HS-5 (cell line): ENCODE data around the gene B4GALNT4.
"Not testable (repeated sequence)": the region's sequence is repeated elsewhere in the genome, so short reads cannot be mapped to it uniquely, and the experiment has no call there.

Source experiments
- DNase-seq: peaks from one replicate; pipeline ENCODE4 v3.0.0-alpha.2; 2012; ENCODE audit warnings: low read depth

B4GALNT4 gene

DNA sequence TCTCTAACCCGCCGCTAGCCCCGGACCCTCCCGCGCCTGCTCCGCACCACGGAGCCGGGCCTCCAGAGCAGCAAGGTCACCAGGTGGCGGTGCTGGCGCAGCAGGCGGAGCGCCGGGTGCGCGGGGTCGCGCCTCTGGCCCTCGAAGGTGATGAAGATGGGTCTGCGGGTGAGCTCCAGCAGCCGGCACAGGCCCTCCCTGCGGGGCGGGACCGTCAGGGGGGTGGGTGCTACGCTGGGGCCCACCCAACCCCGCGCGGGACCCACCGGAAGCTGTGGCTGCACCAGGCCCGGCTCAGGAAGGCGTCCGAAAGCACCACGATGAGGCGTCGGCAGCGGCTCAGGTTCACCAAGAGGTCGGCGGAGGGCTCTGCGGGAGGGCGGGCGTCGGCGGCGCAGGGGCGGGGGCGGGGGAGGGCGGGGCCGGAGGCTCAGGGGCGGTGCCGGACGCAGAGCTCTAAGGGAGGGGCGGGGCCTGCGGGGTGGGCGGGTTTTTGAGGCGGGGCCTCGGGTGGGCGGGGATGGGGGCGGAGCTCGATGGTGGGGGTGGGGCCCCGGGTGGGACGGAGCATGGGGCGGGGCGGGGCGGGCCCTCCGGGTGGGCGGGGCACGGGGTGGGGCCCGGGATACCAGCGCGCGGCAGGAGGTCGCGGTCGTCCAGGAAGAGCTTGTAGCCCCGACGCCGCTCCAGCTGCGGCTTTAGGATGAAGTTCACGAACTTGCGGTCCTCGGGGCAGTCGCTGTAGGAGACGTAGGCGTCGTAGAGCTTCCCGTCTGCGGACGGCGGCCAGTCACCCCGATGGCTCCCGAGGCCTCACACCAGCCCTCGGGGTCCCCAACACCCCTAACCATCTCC is 37.7 kb downstream of the B4GALNT4 start:
- DNase-seq = no peak

- no peak for DNase-seq
Observed at GRCh38 chr11:407651-408123, 38.4 kb downstream of the B4GALNT4 start.

DNA sequence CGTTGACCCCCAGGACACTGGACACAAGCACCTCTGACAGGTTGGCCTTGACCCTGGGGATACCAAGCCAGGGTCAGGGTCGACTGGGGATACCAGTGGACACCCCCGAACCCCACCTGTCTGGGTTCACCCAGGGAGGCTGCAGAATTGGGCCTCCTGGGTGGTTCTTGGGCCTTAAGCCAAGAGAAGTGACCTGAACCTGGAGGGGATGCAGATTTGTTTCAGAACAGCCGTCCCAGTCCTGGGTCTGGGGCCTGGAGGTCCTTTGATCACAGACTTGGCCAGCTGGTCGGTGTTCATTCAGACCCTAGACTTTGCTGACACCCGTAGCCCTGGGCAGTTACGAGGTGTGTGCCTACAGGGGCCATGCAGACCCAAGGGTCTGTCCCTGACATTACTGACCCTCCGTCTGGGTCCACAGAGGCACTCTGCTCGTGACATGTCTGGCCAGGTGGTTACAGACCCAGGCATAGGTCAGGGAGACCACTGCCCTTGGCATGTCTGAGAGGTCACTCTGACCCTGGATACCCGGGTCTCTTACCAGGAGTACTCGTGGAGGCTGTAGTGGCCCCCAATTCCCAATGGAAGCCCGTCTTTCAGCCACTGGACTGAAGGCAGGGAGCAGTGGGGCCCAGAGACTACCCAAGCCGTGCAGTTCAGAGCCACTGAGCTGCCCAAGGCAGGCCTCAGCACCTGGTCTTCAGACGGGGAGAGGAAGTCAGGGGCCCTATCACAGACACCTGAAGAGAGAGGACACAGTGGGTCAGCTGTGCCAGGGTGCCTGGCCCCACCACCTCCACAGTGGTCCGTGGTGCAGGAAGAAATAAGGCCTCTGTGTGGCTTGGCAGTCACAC is 39.1 kb downstream of the B4GALNT4 start:
- DNase-seq = no peak

- DNase-seq = no peak
Observed at GRCh38 chr11:409008-409599, 39.8 kb downstream of the B4GALNT4 start.

DNA sequence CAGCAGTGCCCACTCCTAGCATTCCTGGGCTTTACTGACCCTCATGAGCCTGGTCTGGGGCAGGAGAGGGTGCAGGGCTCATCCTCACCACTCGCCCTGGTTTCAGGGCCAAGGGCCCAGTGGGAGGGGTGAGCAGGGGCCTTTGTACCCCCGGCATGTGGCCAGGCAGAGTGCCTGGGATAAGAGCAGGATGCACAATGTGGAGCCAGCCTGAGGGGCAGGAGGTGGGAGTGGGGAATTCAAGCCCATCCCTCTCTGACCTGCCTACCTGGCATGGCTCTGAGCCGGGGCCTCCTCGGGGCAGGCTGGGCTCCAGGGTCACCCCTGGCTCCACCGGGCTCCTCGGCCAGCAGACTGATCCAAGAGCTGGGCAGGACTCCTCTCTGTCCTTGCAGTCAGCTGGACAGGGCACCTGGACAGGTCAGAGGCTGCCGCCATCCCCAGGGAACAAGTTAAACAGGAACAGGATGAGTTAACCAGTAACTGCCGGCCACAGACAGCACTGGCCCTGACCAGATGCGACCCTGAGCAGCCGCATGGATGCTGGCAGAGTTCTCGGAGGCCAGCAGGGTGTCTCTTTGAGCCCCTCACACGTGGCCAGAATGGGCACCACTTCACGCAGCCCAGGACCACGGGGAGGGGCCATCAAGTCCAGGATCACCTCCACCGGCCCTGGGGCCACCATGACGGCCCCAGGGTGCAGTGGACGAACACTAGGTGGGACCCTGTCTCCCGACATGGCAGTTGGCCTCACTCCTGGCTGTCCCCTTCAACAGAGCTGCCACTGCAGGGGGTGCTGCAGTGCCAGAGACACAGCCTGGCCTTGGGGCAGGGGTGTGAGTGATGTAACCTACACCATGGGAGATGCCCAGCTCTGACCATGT is 40.5 kb downstream of the B4GALNT4 start:
- DNase-seq = no peak

GRCh38 chr11:410711-411110 is 41.4 kb downstream of the B4GALNT4 start:
- not testable (repeated sequence) for DNase-seq

DNA sequence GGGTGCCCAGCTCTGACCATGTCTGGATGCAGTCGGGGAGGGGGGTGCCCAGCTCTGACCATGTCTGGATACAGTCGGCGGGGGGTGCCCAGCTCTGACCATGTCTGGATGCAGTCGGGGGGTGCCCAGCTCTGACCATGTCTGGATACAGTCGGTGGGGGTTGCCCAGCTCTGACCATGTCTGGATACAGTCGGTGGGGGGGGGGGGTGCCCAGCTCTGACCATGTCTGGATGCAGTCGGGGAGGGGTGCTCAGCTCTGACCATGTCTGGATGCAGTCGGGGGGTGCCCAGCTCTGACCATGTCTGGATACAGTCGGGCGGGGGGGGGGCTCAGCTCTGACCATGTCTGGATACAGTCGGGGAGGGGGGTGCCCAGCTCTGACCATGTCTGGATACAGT is 42.2 kb downstream of the B4GALNT4 start:
- not testable (repeated sequence) for DNase-seq

- no peak for DNase-seq
Observed at GRCh38 chr11:412641-413119, 43.4 kb downstream of the B4GALNT4 start.

DNA sequence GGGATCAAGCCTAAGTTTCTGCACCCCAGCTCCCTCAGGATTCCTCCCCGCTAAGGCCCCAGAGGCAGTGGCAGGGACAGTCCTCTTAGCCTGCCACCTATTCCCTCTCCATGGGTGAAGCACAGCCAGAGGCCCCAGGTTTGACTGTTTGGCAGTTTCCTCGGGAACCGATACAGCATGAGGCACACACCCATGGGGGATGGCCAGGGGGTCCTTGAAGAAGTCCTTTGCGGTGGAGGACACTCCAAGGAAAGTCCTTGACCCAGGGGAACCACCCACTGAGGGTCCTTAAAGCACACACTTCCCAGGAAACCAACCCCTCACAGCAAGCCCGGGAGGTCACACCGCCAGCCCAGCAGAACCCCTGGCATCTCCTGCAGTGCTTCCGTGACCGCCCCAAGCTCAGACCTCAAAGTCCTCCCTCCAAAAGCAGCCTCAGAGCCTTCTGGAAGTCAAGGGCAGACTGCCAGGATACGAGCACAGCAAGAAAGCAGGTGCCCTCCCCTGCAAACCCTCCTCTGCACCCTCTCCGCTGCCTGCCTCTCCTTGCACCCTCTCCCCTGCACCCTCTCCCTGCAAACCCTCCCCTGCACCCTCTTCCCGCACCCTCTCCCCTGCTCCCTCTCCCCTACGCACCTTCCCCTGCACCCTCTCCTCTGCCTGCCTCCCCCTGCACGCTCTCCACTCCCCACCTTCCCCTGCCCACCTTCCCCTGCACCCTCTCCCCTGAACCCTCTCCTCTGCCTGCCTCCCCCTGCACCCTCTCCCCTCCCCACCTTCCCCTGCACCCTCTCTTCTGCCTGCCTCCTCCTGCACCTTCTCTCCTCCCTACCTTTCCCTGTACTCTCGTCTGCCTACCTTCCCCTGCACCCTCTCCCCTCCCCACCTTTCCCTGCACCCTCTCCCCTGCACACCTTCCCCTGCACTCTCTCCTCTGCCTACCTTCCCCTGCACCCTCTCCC is 44.1 kb downstream of the B4GALNT4 start:
- DNase-seq = no peak

- no peak for DNase-seq
Observed at GRCh38 chr11:414318-414857, 45.1 kb downstream of the B4GALNT4 start.

DNA sequence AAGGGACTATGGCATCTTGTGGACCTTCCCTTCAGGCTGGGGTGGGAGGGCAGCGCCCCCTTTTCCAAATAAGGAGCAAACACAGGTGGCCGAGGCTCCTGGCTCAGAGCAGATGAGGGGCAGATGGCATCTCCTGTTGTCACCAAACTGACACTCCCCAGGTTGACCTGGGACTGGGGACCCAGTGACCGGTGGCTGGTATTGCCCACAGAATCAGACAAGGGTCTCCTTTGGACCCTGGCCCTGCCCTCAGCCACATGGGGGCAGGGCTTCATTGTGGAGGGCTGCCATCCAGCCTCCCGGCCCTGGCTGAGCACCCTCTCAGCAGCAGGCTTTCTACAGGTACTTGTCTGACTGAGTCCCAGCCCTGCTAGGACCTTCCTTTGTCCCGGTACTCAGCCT is 46.3 kb downstream of the B4GALNT4 start:
- no peak for DNase-seq

- no peak for DNase-seq
Observed at GRCh38 chr11:416051-416756, 46.9 kb downstream of the B4GALNT4 start.

DNA sequence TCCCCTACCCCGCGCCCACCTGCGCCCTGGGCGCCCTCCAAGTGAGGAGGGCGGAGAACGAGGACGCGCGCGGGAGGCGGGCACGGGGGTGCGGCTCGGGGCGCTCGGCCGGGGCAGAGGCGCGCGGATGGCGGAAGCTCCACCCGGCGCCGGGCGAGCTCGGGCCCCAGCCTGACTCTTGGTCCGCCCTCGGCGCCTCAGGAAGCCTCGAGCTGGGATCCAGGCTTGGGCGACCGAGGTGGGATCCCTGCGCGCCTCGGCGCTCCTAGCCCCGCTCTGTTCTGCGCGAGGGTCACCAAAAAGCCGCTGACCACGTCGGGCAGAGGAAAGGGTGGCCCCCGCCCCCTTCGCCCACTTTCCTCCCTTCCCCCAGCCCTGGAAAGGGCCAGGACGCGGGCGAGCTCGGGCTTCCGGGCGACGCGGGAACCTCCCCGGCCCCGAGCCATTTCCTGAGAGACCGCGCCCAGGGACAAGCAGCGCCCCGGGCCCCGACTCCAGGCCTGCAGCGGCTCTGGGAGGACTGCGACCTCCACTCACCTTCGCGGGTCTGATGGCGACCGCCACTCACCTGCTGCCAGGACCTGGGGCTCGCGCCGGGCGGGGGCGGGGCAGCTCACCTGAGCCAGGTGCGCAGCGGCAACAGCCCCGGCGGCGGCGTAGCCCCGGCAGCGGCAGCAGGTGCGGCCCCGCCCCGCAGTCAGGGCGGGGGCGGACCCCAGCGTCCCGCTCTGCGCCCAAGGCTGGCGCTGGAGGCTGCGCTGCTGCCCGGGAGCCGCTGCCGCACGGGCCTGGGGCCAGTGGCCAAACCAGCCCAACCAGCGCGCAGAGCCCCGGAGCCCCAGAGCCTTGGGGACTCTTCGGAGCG is 47.7 kb downstream of the B4GALNT4 start:
- no peak for DNase-seq

GRCh38 chr11:417652-418342 is 48.5 kb downstream of the B4GALNT4 start:
- DNase-seq = no peak

DNA sequence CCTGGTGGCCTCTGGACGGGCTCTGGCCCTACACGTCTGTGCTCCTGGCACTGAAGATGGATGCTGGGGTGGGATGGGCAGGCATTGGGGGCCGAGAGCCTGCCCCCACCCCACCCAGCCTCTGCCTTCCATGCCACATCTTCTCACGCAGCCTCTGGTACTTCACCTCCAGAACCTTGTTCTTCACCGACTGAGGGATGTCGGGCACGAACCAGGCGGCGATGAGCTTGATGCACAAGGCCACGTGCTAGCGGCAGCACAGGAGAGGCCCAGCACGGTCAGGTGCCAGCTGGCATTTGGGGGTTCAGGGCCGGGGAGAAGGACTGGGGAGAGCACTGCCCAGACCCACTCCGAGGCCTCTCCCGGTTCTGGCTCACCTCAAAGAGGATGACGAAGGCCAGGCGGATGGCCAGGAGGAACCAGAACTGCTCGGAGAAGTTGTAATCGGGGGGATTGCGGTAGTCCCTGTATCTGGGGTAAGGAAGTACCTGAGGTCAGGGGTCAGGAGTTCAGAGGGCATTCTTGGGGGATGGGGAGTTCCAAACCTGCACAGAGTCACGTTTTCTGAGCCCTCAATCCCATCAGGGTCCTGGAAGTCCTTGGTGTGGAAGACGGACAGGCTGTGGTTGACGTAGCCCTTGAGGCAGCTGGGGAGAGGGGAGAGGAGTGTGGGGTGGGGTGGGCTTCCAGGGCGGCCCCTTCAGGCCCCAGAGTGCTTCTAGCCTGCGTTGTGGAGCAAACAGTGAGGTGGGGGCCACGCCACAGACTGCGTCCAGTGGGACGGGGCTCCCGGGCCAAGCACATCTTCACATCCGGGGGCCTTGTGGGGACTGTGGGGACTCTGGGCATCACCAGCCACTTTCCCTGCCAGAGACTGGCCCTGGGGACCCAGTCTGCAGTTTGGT is 49.3 kb downstream of the B4GALNT4 start:
- no peak for DNase-seq

DNA sequence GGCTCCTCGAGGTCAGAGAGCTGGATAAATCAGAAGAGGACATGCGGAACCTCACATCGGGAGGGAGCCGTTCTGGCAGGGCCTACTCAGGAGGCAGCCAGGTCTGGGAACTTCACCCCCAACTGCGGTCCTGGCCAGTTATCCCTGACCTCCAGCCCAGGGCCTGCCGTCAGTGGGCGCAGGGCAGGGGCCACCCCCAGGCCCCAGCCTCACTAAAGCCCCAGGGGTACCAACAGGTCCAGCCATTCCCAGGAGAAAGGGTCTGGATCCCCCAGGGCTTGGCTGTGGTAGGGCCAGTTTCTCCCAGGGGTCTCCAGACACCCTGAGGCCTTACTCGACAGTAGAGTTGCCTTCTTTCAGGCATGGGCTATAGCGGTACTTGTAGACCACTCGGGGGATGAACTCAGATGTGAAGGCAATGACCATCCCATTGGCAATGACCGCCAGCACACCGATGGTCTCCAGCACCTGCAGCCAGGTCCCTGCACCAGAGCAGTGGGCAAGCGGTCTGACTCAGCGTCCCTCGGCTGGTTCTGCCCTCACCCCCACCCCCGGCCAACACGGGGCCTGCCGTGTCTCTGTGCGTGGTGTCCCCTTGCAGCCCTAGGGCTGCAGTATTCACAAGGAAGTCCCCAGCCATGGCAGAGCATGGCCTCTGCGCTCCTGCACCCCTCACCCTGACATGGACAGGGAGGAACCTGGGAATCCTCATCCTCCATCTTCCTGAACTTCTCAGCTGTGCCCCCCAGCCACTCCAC is 50.1 kb downstream of the B4GALNT4 start:
- DNase-seq = no peak
